SIG-M5 treated with dmso at 0.1 percent for 504 hours (cell line): ENCODE results near the gene PEX14.
A peak's percentile ranks its signal among the peaks of the same experiment; 100 is the strongest.
"Not testable (repeated sequence)": the region's sequence is repeated elsewhere in the genome, so short reads cannot be mapped to it uniquely, and the experiment has no call there.

Experiments used
- DNase-seq: peaks from one replicate; lab custom pipeline; 2025; ENCODE audit not compliant: unreplicated experiment; lab: John Stamatoyannopoulos, UW

The PEX14 gene

DNA sequence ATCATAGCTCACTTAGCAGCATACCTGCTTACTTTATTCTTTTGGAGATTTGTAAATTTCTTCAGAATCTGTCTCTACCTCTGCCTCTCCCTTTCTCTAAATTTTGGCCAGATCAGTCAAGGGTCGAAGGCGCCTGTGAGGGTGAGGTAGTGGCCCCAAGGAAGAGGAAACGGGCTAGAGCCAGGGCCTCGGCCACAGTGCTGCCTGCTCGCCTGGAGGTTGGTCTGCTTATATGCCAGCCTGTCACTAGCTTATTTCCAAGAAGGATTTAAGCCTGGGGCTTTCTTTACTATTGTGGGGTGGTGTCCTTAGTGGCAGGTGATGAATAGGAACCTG, 19.6 kb downstream of the PEX14 start:
- DNase-seq: no peak

DNA sequence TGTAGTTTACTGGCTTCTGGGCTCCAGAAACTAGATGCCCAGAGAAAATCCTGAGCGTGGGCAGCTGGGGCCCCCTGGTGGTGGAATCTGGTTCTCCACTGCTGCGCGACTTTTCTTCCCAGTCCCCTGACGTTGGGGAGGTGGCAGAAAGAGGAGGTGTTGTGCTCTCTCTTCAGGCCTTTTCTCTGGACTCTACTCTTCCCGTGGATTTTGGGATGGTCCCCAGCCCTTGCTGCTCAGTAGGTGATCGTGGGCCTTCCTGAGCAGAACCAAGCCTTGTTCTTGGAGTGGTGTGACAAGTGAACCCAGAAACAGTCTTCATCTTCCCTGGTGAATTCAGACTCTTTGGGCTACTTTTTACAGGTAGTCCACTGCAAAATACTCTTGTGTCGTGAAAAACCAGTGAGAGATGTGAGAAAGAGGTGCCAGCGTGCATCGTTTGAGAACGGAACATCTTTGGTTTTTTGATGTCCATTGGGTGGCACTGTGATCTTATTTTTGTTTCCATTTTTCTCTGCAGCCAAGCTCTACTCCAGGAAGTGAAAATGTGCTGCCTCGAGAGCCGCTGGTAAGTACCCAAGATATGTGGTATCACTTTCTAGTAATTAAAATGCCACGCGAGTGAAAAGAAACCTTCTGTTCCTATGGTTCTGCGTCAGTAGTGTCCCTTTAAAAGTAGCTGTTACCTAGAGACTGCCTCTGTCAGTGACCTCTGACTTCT, 20.2 kb downstream of the PEX14 start:
- peak; percentile 78 for DNase-seq

DNA sequence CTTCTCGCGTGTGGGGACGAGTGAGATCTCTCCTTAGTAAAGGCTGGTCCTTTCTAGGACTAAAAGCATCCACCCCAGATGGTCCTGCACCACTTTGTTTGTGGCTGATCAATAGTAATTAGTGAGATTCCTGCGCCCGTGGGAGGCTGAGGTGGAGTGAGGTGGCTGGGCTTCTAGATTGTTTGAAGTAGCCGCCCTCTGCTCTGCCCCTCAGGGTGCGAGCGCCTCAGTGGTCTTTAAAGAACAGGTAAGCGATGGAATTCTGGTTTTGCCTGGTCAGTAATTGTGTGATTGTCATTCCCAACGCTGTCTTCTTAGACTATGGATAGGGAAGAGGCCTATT, 20.7 kb downstream of the PEX14 start:
- no peak for DNase-seq

DNA sequence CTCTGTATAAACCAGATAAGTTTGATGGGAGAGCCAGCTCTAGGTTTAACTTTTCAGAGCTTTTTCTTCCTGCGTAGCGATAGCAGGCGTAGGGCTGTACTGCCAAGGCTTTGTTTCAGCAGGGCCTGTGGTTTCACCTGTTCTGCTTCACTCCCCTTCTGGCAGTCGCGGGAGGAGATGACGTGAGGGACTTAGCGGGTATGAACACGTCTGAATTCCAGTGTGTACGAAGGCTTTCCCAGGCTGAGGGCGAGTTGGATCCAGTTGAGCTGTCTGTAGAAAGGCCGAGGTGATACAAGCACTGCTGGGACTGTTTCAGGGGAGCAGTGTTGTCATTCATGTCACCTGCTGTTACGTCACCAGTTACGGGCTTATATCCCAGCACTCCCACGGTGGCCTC, 21.2 kb downstream of the PEX14 start:
- DNase-seq: no peak

DNA sequence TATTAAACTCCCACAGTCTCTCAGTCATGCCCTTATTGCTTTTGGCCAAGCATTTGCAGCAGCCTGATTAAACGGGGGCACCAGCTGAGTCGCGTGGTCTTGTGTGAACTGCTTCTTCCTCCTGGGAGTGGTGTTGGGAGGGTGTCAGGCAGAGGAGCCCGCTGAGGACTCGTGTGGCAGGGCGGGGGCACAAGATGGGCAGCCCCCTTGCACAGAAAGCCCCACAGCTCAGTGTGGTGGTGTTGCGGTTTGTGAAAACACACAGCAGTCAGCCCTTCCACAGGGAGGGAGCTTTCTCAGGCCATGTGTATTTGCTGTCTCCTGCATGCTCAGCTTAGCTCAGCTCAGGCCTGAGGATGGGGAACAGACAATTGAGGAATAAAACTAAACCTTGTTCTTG, 22.4 kb downstream of the PEX14 start:
- DNase-seq: no peak

DNA sequence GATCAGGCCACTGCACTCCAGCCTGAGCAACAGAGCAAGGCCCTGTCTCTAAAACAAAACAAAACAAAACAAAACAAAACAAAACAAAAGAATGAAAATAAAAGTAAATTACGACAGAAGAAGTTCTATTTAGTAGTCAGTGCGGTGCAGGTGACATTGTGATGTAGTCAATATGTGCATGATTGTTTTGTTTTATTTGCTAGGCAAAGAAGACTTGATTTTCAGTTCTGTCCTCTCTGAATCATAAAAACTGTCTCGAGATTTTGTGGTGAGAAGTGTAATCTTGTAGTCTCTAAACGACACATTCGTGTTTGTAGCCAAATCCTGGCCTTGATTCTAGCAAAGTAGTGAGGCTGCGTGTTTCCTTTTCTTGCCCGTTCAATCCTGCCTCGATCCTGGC, 23.5 kb downstream of the PEX14 start:
- DNase-seq: no peak

DNA sequence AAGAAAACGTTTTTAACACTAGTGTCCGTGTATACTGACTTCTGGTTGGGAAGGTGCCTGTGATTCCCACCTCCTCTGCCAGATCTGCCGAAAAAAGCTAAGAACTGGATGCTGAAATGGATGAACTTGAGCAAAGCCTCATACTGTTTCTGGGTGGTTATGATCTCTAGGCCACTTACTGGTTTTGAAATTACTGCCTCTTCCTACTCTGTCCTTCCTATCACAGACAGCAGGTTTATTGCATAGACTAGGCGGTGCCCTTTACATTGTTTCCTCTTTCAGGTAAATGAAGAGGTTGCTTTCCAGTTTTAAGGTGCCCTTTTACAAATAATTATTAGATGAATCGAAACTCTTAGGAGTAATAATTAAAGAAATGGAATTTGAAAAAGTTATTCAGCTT, 27.5 kb downstream of the PEX14 start:
- no peak for DNase-seq

DNA sequence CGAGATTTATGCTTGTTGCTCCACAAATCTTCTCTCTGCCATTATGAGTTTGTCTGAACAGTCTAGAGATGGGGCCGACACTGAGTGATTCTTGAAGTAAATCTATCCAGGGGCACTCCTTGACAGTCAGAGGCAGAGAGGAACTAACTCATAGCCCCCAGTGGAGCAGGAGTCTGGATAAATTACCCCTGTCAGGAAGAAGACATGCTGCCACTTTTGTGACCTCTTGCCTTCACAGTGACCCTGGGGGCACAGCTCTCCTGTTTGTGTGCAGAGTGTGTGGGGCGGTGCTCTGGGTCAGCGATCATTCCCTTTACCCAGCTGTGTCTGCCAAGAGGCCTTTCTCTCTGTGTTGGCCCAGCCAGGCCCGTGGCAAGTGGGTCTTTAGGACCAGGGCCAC, 29.5 kb downstream of the PEX14 start:
- no peak for DNase-seq

DNA sequence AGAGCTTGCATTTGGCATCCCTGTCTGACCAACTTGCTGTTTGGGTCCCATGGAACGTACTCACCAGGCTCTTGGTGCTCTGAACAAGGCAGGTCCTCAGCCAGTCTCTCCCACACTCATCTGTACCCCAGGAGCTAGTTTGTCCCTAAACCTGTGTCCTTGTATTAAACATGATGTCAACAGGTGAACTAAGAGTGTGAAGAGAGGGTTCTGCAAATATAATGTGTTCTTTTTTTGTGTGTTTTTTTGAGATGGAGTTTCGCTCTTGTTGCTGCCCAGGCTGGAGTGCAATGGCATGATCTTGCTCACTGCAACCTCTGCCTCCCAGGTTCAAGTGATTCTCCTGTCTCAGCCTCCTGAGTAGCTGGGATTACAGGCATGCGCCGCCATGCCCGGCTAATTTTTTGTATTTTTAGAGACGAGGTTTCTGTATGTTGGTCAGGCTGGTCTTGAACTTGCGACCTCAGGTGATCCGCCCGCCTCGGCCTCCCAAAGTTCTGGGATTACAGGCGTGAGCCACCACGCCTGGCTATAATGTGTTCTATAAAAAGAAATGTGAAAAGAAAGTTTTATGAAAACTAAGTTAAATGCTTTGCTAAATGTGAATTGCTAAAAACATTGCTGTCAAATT, 31.4 kb downstream of the PEX14 start:
- DNase-seq: not testable (repeated sequence)

DNA sequence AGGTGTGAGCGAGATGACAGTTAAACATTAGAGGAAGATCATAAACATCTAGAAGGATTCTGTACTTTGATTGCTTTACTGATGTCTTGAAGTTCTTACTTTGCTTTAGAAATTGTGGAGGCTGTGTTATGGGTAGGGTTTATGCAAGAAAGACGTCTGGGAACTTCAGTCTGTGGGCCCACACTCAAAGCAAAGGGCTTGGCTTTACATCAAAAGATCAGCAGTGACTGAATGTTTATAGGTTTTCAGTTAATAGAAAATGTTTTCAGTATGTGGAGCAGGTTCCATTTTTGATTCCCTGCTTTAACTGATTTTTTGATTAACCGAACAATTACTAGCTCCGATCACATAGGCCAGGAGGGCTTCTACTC, 31.9 kb downstream of the PEX14 start:
- no peak for DNase-seq

DNA sequence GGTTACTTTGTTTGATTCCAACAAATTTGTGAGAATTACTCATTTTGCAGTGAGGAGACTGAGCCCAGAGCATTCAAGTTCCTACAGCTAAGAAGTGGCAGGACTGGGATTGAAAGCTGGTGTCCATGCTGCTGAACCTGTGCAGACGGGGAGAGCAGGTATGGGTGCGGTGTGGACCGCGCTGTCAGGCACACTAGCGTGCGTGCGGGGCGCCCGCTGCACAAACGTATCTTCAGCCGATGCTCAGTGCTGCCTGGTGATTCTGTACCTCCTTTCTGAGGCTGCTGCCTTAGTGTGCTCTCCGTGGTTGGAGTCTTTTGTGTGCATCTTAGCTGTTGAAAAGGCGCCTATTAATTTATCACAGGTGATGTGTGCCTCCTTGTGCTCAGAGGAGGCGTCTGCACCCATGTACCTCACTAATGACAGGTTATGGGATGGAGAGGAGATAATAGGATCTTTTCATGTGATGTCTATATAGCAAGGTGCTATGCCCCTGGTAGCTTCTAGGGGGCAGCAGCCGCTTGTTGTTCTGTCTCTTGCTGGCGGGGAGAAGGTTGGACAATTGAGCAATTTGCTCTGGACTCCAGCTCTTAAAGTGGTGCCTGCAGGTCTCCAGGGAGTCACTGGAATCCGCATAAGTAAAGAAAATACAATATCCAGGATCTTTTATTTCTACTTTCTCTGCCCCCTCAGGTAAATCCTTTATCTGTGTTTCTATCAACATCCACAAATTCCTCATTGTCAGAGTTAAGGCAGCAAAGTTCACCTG, 32.5 kb downstream of the PEX14 start:
- peak; percentile 70 for DNase-seq

DNA sequence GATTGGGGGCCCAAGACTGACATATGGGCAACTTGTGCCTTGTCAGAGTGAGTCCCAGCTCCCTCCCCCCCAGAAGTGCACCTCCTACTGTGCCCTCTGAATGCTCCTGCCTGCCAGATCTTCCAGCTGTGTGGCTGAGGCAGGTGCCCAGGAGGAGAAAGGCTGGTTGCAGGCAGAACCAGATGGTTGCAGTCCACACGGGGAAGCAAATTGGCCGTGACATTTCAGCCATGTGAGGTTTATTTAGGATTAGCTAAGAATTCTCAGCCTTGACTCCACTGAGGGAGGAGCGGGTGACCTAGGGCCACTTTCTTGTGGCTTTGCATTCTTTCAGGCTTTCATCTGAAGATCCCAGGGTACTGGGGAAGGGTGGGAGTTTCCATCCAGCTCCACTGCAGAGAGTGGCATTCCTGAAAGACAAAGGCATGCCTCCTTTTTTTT, 33.8 kb downstream of the PEX14 start:
- no peak for DNase-seq

DNA sequence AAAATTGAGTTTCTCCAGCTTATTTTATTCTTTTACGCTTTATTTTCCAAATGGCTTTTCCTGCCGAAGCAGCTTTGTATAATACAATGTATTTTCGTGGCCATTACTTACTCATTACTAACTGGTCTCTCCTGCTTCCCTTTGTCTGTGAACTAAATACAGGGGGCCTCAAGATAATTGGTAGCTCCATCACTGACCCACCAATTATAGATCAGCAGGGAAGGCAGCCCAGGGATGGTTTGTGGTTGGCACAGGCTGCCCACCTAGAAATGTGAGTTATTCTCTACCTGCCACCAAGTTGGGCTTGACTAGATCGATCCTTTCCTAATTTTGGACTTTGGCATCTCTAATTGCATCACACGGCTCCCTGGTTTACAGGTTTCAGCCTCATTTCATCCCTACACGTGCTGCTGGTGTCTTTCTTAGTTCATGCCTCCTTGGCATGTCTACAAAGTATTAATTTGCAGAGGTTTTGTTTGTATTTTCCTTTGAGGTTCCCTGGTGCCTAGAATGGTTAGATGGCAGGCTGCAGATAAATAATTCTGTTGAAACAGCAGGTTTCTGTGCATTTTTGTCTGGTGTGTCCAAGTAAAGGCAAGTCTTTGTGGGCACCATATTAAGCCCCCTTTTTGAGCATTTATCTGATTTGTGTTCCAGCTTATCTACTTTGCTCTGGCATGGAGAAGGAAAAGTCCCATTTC, 35.2 kb downstream of the PEX14 start:
- DNase-seq: no peak

DNA sequence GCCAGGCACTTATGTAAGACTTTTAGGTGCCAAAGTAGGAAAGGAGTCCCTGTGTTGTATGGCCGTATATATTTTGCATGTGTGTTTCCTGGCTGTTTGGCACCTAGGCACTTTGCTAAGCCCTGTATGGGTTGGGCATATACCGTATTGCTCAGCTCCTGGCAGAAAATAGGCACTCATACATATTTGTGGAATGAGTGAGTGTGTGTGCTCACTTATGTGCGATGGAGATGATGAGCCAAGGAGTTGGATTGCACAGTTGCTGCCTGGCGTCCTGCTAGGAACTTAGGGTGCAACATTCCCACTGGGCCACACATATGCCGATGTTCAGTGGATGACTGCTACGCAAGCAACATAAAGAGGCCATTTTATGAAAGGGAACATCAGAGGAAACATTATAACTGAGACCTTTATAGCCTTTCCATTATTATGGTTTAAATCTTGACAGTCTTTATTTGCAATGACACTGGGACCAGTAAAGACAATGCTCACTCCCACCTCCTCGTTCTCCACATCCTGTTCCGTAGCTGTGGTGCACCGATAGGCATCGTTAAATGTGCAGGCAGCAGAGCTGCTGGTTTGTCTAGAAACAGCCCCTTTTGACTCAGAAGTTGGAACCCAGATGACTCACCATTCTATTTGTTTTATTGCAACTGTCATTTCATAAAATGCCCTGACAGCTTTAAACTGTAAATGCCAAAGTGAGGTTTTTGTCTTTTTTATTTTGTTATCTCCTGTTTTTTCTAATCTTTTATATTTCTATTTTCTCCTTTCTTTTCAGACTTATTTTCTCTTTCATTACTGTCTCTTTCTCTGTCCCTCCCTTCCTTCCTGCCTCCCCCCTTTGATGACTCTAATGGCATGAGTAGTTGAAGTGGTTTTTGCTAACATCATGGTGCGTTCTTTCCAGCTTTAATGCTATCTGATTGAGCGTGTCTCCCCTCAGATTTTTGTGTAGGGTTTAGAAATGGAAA, 36.1 kb downstream of the PEX14 start:
- peak; percentile 83 for DNase-seq

DNA sequence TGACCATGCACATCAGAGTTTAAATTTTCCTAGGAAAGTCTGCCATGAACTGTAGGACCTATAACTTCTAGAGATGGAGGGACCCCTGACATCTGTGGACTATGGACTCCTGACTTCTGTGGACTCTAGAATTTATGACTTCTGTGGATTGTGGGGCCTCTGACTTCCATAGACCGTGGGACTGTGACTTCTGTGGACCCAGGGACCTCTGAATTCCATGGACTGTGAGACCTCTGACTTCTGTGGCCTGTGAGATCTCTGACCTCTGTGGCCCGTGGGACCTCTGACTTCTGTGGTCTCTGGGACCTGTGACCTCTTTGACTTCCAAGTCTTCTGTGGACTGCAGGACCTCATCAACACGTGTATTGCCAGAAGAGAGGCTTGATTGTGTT, 36.7 kb downstream of the PEX14 start:
- no peak for DNase-seq

DNA sequence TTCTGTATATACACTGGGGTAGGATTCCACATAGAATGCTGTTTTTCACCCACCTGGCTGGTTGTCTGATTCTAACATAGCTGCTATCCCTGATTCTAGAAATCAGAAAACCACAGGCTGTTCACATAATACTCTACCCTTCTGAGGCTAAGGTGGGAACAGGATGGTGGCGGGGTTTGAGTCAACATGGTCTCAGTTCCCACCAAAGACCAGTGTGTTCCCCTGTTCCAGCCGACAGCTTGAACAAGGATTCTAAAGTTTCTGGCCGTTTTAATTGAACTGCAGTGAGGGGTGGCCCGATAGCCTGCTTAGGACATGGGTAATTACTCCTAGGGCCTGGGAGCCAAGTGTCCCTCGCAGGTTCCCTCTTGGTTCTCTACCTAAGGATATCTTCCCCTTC, 38.4 kb downstream of the PEX14 start:
- DNase-seq: no peak

DNA sequence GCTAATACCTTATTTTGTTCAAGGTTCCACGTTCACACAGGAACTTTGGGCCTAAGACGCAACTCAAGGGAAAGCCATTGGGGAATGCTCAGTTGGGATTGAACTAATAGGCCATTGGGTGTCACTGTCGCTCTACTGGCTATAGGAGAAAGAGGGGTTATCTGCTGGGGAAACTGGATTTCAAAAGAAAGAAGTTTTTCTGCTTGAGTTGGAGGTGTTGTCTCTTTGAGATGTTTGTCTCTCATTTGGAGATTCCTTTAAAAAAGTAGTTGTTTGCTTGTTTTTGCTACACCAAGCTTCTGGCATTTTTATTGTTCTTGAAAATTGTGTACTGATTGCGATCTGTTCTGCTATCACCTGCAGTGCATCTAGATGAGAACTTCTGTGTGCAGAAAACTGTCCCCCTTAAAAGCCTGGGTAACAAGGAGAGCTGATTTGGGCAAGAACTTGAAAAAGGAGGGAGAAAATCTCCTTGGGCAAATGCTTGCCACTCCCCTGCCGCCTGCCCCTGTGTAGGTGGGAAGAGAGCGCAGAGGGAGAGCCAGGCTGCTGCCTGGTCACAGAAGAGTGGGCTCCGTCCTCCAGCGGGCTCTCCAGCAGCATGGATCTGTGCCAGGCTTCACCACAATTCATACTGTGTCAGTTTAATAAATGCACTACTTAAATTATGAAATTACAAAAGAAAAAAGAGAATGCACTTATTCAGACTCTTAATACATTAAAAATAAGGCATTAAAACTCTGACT, 39.9 kb downstream of the PEX14 start:
- DNase-seq: no peak

DNA sequence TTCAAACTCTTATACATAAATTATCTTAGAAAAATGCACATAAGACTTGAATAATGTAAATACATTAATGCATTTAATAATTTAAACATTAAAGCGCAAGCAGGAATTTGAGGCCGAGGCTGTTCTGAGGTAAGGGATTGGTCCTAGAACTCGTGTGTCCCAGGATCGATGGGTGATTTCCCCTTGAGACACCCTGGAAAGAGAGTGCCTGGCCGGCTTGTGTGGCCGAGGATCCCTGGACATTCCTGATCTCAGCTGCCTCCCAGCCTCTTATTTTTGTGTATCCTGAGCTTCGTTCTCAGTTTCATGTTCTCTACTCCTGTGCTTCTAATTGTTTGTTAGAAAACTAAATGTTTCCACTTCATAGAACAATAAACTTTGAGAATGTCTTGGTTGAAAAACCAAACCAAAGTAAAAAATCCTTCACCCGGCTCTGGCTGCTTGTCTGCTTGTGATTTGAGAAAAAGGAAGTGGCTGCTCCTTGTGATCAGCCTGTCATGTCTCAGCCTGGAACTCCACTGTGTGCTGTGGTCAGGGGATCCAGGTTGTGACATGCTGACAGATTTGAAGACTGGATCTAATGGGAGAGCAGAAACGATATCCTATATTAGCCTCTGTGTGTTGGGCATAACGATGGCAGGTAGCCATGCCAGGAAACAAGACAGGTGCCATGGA, 40.7 kb downstream of the PEX14 start:
- DNase-seq: peak; percentile 61

DNA sequence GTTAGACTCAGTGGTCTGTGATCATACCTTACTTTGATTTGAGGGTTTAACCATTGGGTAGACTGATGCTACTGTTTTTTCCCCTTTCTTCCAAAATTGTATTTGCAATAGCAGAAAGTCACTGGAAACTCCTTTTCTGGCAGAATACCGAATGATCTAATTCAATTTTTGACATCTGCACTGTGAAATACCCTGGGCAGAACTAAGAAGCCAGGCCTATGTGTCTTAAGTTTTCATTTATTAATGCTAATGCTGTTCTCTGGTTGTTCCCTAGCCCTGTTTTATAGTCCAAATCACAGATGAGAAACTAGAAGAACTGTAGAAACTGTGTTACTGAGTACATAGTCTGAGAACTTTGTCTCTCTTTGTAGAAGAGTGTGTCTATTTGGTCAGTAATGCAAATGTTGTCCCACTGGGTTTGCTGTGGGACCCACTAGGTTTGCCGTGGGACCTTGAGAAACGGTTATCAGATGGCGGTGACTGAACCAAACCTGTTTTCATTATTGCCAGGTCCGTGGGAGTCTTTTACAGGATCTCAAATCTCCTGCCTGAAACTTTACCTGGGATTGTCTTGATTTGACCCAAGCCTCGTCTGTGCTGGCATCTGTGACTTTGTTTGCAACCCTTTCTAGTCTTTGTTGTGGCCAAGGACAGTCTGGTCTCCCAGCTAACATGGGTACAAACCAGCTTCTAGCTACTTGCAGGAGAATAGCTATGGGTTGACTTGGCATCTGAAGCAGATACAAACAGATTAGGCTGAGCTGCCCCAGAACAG, 41.4 kb downstream of the PEX14 start:
- no peak for DNase-seq
